K562 (cell line): ENCODE results near the gene DUSP3.

Experiments used
- CHD1 ChIP-seq: fragments of 200-600 bp; sonication (generic); IDR thresholded peaks from one replicate; pipeline ENCODE4 v1.6.1; 2012; ENCODE audit warnings: mild to moderate bottlenecking, moderate library complexity, low read length, inconsistent platforms
- CTCF ChIP-seq, 3 experiments: IDR thresholded peaks in 2 of 3; conservative IDR thresholded peaks in 1 of 3; 2 replicates each; pipeline ENCODE4 v1.5.1; 2011 to 2012; ENCODE audit warnings: low read length in 3 of 3, mild to moderate bottlenecking in 3 of 3, control low read depth in 2 of 3, improper control_type of control experiment in 1 of 3, inconsistent platforms in 1 of 3, low read depth in 1 of 3, mixed read lengths in 1 of 3, moderate library complexity in 1 of 3; ENCODE audit not compliant: insufficient read depth in 2 of 3
- EHMT2 ChIP-seq: fragments of 450-650 bp; IDR thresholded peaks from 2 replicates; pipeline ENCODE4 v1.6.1; 2018; ENCODE audit warnings: antibody characterized with exemption
- EP300 ChIP-seq: IDR thresholded peaks from 2 replicates; pipeline ENCODE4 v1.6.1; 2012; ENCODE audit warnings: low read length, improper control_type of control experiment
- HMGXB4 ChIP-seq: sonication (generic); formaldehyde crosslinking; IDR thresholded peaks from 2 replicates; pipeline ENCODE4 v1.8.1; 2023; ENCODE audit warnings: mild to moderate bottlenecking, missing genetic modification reagents
- REST ChIP-seq, 2 experiments: fragments of 450-650 bp; formaldehyde crosslinking in 1 of 2; IDR thresholded peaks; 2 replicates each; pipeline versions ENCODE4 v1.4.0 to v1.6.1; 2014 to 2020; ENCODE audit warnings: mild to moderate bottlenecking in 2 of 2, borderline replicate concordance in 1 of 2, low read depth in 1 of 2
- THAP7 ChIP-seq: fragments of 250-450 bp; sonication (Bioruptor Pico); IDR thresholded peaks from 2 replicates; pipeline ENCODE4 v1.5.0; 2021
- YBX1 ChIP-seq: fragments of 450-650 bp; IDR thresholded peaks from 2 replicates; pipeline ENCODE4 v1.7.1; 2016; ENCODE audit warnings: mild to moderate bottlenecking
- ZFPM2 ChIP-seq: fragments of 250-450 bp; sonication (Bioruptor Pico); IDR thresholded peaks from 2 replicates; pipeline ENCODE4 v1.5.1; 2022; ENCODE audit warnings: mild to moderate bottlenecking
- ZNF232 ChIP-seq: sonication (generic); formaldehyde crosslinking; IDR thresholded peaks from 2 replicates; pipeline ENCODE4 v1.8.0; 2022; ENCODE audit warnings: mild to moderate bottlenecking, missing genetic modification reagents
- ZNF766 ChIP-seq: fragments of 200-800 bp; sonication (Bioruptor generic); conservative IDR thresholded peaks from 2 replicates; pipeline ENCODE4 v1.6.1; 2016; ENCODE audit warnings: missing genetic modification characterization, missing compliant biosample characterization

- TF ChIP-seq EP300 (no peak), REST (IDR thresholded peaks at IDR 0.05; ENCODE audit: borderline replicate concordance) (no peak), REST (CRISPR knock-in tag; IDR thresholded peaks at IDR 0.05; ENCODE audit: low read depth) (no peak), ZNF232 (CRISPR knock-in tag) (no peak), THAP7 (no peak), ZNF766 (CRISPR knock-in tag) (no peak), CTCF (IDR thresholded peaks at IDR 0.05 in 2 of 3, conservative IDR thresholded peaks at IDR 0.05 in 1 of 3; ENCODE audit: insufficient read depth in 2 of 3, low read depth in 1 of 3, low read length in 3 of 3) (no peak), HMGXB4 (CRISPR knock-in tag) (no peak), YBX1 (no peak), EHMT2 (no peak), ZFPM2 (CRISPR knock-in tag) (no peak), CHD1 (no peak)
Observed at GRCh38 chr17:43723697-43724359, 54.9 kb downstream of the DUSP3 start.
